Glomerular visceral epithelial cell (primary cell): ENCODE data around the gene HMCN2.

Source experiments
- DNase-seq: peaks from one replicate; pipeline ENCODE4 v3.0.0-alpha.2; 2016; ENCODE audit errors: extremely low spot score

HMCN2 gene

GRCh38 chr9:130466537-130467217, 201.1 kb downstream of the HMCN2 start:
- DNase-seq: no peak

- no peak for DNase-seq
These were observed 201.8 kb downstream of the HMCN2 start for GRCh38 chr9:130467316-130467715.

- no peak for DNase-seq
These were observed 203.0 kb downstream of the HMCN2 start for GRCh38 chr9:130468566-130468965.

GRCh38 chr9:130470269-130470668, 204.7 kb downstream of the HMCN2 start:
- DNase-seq: no peak

- no peak for DNase-seq
These were observed 205.4 kb downstream of the HMCN2 start for GRCh38 chr9:130470950-130471349.

- no peak for DNase-seq
These were observed 206.0 kb downstream of the HMCN2 start for GRCh38 chr9:130471411-130472183.

- DNase-seq: no peak
These were observed 206.7 kb downstream of the HMCN2 start for GRCh38 chr9:130472184-130472705.

GRCh38 chr9:130473009-130473408, 207.4 kb downstream of the HMCN2 start:
- no peak for DNase-seq

- no peak for DNase-seq
These were observed 208.0 kb downstream of the HMCN2 start for GRCh38 chr9:130473566-130473965.

GRCh38 chr9:130474106-130474505, 208.5 kb downstream of the HMCN2 start:
- DNase-seq: no peak

GRCh38 chr9:130476151-130476730, 210.7 kb downstream of the HMCN2 start:
- DNase-seq: no peak

GRCh38 chr9:130477564-130477963, 212.0 kb downstream of the HMCN2 start:
- no peak for DNase-seq

GRCh38 chr9:130478152-130478551, 212.6 kb downstream of the HMCN2 start:
- no peak for DNase-seq

GRCh38 chr9:130478736-130479575, 213.4 kb downstream of the HMCN2 start:
- no peak for DNase-seq

- DNase-seq: no peak
These were observed 214.0 kb downstream of the HMCN2 start for GRCh38 chr9:130479587-130479986.

- no peak for DNase-seq
These were observed 215.1 kb downstream of the HMCN2 start for GRCh38 chr9:130480673-130481072.

- DNase-seq: no peak
These were observed 216.9 kb downstream of the HMCN2 start for GRCh38 chr9:130482463-130482862.

- DNase-seq: no peak
These were observed 217.9 kb downstream of the HMCN2 start for GRCh38 chr9:130483371-130483971.
